ENCODE results near the gene FKBP10. TPM values are rescaled to one million over a fixed set of nuclear protein-coding genes. Genes with fewer than 3 reads are reported as not detected.

Gene FKBP10
- polyA plus RNA-seq, 2 of the 4 experiments (the other 2 are of a cell fraction), result 109 to 119 TPM

GRCh38 chr17:41818024-41818423 is 5.2 kb downstream of the FKBP10 start (continued):
- TF ChIP-seq BCL3 (IDR thresholded peaks at IDR 0.05) (no peak), TFCP2L1 (CRISPR knock-in tag; IDR thresholded peaks at IDR 0.05) (no peak)

GRCh38 chr17:41821776-41822175 is 9.0 kb downstream of the FKBP10 start:
- ChIA-PET POLR2A (no interaction called here), CTCF (interaction anchor here (0.9 to 1.0 kb wide), 2 partner anchors 9 to 73 kb away, joined by 3 to 4 read pairs; no protein-coding TSS in a partner anchor)
- ATAC-seq (peak in 1 of 2 experiments; percentile 3; a peak in 1 of 6 replicates), DNase-seq (ENCODE audit: low read depth in 1 of 2, low spot score in 1 of 2) (no peak), FAIRE-seq (no peak)
- H3K9me3 ChIP-seq, result no peaks in the 10 kb centered on the region
- H3K4me1 ChIP-seq, result no peaks in the 10 kb centered on the region
- H3K4me3 ChIP-seq, result no peak overlapping the region
- H3K4me2 ChIP-seq, result no peak overlapping the region
- WGBS (ENCODE audit: missing lambda C conversion rate), result 88% methylated on average over 14 of the region's 14 CpGs
- TF ChIP-seq ELK1 (IDR thresholded peaks at IDR 0.05; ENCODE audit: low read depth, low read length), result no peak
- no peak for TF ChIP-seq ZC3H11A (IDR thresholded peaks at IDR 0.05)
- TF ChIP-seq NPAS2 (CRISPR knock-in tag; IDR thresholded peaks at IDR 0.05; ENCODE audit: borderline replicate concordance), result no peak
- no peak for TF ChIP-seq ESRRA (IDR thresholded peaks at IDR 0.05; ENCODE audit: borderline replicate concordance, low read length)
- no peak for TF ChIP-seq CBX8 (IDR thresholded peaks at IDR 0.05)
- no peak for TF ChIP-seq BCL3 (IDR thresholded peaks at IDR 0.05)
- TF ChIP-seq CEBPB (IDR thresholded peaks at IDR 0.05), result no peak
- TF ChIP-seq REST (IDR thresholded peaks at IDR 0.05), result no peak
- TF ChIP-seq POLR2A (IDR thresholded peaks at IDR 0.05; ENCODE audit: low read length), result no peak
- TF ChIP-seq RAD21 (conservative IDR thresholded peaks at IDR 0.05 in 1 of 2, IDR thresholded peaks at IDR 0.05 in 1 of 2), result no peak
- no peak for TF ChIP-seq FOSL2 (IDR thresholded peaks at IDR 0.05)
- no peak for TF ChIP-seq FOSL2 (CRISPR knock-in tag; IDR thresholded peaks at IDR 0.05)
- H3K27ac ChIP-seq, result no peak overlapping the region

GRCh38 chr17:41822216-41823140 is 9.7 kb downstream of the FKBP10 start:
- H3K4me1 ChIP-seq, result no peaks in the 10 kb centered on the region
- DNase-seq (ENCODE audit: low read depth in 1 of 2, low spot score in 1 of 2) (no peak), FAIRE-seq (no peak), ATAC-seq (no peak; a peak in 1 of 6 replicates)
- H3K27ac ChIP-seq, result no peak overlapping the region
- TF ChIP-seq CHD2 (IDR thresholded peaks at IDR 0.05; ENCODE audit: low read length, partially characterized antibody) (no peak), CEBPB (IDR thresholded peaks at IDR 0.05) (no peak), JUNB (IDR thresholded peaks at IDR 0.05) (no peak), FOSB (CRISPR knock-in tag; IDR thresholded peaks at IDR 0.05) (no peak)
- H3K4me3 ChIP-seq, result no peak overlapping the region
- no peak overlapping the region for H3K4me2 ChIP-seq
- POLR2A ChIA-PET, result interaction anchor here (0.5 to 2.2 kb wide), 3 partner anchors 9 to 50 kb away, joined by 3 to 8 read pairs (median 4); partner anchors contain the start of genes FKBP10 and P3H4
- H3K9me3 ChIP-seq, result no peaks in the 10 kb centered on the region
- CTCF ChIA-PET, result interaction anchor here (0.7 to 1.2 kb wide), 5 partner anchors 11 to 126 kb away, joined by 3 to 6 read pairs (median 3); partner anchors contain the start of gene P3H4
- WGBS (ENCODE audit: missing lambda C conversion rate), result 91% methylated on average over 12 of the region's 12 CpGs

Measured in A549 (cell line).